Fibroblast of lung (primary cell): Measurements from ENCODE around the gene SLF2.

Source experiments
- CTCF ChIP-seq, 2 donors: IDR thresholded peaks in 1 of 2; conservative IDR thresholded peaks in 1 of 2; 1 replicate in 1 of 2; 2 replicates in 1 of 2; pipeline ENCODE4 v1.5.1; 2011 to 2012; ENCODE audit warnings: low read length in 2 of 2, control low read depth in 1 of 2, inconsistent platforms in 1 of 2, low read depth in 1 of 2, mild to moderate bottlenecking in 1 of 2
- EZH2 ChIP-seq: IDR thresholded peaks from 2 replicates; pipeline ENCODE4 v1.5.1; 2012; ENCODE audit warnings: low read length, control low read depth, mild to moderate bottlenecking; ENCODE audit errors: missing control alignments

GRCh38 chr10:100968863-100969186, 56.1 kb downstream of the SLF2 start:
- TF ChIP-seq CTCF (conservative IDR thresholded peaks at IDR 0.05 in 1 of 2, IDR thresholded peaks at IDR 0.05 in 1 of 2; ENCODE audit: low read depth in 1 of 2, low read length in 2 of 2) (no peak), EZH2 (no peak)
